Anterior cingulate cortex (tissue), 58 donors: Measurements from ENCODE around the gene AIM2.

Experiments used
- DNase-seq, 58 donors: peaks; one replicate each; lab custom pipeline; 2025; lab: John Stamatoyannopoulos, UW

The AIM2 gene

DNA sequence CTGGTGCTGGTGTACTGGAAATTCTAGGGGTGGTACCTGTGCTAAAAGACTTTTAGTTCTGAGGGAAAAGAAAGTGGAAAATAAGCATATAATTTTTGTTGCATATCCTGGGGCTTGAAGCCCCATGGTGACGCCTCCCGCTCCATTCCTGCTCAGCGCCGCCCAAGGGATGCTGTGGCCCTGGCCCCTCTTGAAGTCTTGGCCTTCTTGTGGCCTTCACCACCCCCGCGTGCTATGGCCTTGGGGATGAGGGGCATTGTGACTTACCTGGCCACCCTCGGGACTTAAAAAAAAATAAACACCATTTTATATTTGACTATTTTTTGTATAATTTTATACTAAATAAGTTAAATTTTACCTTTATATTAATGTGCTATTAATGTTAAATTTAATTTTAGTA lies 51.5 kb downstream of the AIM2 start:
- no peak for DNase-seq

DNA sequence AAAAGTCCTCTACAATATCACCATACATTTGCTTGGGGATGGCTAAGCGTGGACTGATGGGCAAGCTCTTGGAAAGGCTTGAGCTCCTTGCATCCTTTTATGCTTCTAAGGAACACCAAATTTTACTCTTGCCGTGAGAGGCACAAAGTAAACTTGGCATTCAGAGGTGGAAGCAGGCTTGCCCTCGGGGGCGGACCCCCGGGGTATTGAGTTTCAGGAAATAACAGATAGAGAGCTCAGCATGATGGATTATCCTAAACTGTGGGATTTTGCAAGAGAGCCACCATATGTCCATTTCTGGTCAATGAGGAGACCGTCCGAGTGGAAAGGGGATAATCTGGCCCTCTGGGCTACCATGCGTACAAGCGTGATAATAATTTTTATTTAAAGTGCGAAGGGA lies 52.8 kb downstream of the AIM2 start:
- DNase-seq, result no peak

DNA sequence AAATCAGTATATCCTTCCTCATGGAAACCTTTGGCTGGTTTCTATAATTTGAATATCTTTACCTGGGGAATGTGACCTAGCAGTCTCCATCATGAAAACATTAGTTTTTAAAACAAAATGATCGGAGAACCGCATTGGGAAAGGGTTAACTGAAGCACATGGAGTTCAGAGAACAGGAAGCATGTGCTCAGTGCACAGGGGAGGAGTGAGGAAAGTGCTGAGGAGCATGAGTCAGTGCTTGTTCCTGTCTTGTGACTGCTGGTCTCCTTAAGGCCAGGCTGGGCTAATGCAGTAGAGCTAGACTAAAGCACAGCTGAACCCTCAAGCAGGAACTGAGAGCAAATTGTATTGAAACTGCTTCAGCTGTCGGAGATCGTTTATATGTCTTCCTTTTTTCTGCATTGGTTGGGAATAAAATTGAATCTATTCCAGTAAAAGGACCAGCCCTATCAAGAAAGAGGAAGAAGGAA lies 61.1 kb downstream of the AIM2 start:
- DNase-seq, result peak in 18 of 58 donors; percentile 4 to 65 (median 18)

DNA sequence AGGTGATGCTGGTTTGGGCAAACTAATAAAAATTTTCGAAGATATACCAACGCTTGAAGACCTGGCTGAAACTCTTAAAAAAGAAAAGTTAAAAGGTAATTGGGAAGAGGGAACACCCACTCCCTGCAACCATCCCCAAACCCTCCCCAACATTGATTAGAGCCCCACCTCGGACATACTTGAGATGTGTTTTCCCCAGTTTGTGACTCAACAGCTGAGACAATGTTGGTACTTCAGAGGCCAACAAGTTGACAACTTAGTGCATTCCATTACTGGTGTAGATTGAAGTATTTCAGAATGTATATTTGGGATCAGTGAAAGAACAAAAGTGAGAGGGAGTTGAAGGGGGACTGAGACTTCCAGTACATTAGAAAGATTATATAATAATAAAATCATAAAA lies 61.7 kb downstream of the AIM2 start:
- no peak for DNase-seq

DNA sequence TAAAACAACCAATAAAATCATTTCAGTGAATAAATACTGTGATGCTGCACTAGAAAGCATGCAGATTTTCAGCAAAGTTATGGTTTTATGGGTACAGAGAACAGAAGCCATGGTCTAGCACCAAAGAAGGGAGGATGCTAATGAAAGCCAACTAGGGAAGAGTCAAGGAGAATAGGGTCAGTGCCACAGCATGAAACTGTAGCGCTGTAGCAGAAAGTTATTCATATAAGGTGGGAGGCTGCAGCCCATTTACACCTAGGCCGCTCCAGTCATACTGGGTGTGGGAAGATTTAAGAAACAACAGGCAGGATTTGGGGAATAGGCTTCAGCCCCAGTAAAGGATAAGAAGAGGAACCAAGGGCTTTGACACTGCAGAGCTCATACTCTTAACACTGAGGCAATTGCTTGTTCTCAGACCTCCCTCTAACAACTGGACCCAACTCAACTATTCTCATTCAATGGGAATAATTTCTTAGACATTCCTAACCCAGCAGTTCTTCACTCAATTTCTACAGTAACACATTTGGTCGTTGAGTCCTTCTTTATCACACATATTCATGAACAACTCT lies 62.5 kb downstream of the AIM2 start:
- no peak for DNase-seq

DNA sequence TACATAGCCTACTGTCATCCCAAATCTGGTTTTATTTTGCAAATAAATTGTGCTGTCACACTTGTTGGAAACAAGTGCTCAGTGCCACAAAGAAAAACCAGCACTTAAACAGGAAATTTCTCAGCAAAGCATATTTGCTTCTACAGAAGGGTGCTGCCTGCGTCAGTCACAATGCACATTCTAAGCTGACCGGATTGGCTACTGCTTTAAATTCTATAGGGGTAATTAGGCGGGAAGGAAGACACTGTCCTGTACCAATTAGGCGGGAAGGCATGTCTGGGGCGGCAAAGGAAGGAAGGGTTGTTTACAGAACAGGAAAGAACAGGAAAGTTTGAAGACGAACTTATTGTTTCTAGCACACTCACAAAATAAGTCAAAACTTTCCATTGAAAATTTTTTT lies 64.1 kb downstream of the AIM2 start:
- DNase-seq, result peak in 1 of 58 donors; percentile 2
